Measurements from ENCODE around the gene DLG2.

DLG2 gene

DNA sequence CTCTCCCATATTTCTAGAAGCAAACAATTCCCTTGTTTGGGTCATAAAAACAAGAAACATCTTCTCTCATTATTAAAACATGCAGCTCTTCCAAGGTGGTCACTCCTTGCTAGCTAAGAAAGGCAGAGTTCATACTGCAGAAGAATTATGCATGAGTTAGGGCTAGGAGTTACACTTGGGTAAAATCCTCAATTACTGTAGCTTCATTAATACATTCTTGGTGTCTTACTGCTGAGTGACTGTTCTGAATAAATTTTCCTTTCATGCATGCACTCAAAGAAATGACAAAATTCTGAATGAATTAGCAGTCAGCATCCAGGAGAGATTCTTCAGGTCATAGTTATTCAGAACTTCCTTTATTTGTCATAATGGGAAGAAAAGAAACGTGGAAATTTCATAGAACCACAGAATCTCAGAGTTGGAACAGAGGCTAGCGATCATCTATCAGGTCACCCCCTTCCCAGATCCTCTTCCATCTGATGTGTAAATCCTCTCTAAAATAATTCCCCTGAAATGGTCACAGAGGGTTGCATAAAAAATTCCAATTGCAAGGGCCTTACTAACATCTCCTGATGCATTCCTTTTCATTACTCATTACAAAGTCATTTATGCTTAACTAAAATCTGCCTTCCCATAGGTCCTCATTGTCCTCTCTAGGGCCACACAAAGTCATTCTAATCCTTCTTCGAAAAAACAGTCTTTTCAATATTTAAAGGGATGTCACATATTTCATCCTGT, 771.5 kb downstream of the DLG2 start:
- TF ChIP-seq, protein P1, sequence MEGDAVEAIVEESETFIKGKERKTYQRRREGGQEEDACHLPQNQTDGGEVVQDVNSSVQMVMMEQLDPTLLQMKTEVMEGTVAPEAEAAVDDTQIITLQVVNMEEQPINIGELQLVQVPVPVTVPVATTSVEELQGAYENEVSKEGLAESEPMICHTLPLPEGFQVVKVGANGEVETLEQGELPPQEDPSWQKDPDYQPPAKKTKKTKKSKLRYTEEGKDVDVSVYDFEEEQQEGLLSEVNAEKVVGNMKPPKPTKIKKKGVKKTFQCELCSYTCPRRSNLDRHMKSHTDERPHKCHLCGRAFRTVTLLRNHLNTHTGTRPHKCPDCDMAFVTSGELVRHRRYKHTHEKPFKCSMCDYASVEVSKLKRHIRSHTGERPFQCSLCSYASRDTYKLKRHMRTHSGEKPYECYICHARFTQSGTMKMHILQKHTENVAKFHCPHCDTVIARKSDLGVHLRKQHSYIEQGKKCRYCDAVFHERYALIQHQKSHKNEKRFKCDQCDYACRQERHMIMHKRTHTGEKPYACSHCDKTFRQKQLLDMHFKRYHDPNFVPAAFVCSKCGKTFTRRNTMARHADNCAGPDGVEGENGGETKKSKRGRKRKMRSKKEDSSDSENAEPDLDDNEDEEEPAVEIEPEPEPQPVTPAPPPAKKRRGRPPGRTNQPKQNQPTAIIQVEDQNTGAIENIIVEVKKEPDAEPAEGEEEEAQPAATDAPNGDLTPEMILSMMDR (IDR thresholded peaks at IDR 0.05): no peak

DNA sequence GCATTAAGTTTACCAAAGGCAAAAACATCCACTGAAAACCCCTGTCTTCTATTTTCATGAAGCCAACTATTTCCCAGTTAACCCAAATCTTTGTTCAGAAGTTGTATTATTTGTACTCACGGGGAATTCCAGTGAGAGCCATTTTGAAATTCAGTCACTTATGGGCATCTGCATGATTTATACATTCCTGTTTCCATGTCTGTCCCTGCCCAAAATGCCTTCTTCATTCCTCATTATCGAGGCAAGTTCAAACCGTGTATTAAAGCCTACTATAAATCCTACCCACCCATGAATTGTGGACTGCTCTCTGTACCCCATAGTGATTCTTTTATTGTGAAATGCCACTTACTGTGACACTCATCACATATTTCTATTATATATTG, 772.7 kb downstream of the DLG2 start:
- TF ChIP-seq, protein P1 (IDR thresholded peaks at IDR 0.05): no peak

DNA sequence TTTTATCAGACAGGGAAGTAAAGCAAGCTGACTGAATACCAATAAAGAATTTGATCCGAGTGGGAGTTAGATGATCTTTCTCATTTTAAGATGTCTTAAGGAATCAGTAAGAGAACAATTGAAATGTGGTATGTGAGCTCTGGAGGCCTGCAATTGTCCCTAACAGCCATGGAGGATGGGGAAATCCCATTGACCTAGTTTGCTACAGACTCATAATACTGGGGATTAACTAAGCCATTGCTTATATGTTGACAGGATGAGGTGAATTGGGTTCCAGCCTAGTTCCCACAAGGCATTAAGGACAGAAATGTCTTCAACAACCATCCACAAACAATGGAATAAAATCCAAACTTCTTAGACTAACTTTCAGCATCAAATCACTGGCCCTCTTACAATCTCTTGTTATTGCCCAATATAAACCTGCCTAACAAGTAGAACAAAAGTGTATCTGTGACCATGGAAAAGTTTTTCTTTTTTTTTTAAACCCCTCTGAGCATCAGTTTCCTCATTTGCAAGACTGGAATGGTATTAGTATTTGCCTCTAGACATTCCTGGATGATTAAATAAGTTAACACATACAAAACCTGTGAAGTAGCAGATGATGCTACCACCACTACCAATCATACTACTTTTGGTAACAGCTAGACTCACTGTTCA, 773.2 kb downstream of the DLG2 start:
- TF ChIP-seq, protein P1 (IDR thresholded peaks at IDR 0.05): no peak

DNA sequence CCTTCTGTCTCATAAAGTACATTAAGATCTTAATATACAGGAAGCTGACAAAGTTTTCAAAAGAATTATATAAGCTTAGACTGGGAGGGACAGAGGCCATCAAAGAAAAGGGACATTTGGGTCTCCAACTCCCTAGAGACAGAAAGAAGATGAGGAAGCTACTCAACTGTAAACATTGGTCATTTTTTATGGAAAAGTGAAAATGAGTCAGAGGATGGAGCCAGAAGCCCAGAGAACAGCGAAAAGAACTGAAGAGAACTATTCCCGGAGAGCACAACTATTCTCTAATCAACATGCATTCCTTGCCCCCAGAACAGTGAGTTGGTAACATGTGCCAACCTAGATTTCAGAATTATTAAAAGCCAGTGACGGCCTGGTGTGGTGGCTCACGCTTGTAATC, 779.3 kb downstream of the DLG2 start:
- TF ChIP-seq, protein P1 (IDR thresholded peaks at IDR 0.05): no peak

DNA sequence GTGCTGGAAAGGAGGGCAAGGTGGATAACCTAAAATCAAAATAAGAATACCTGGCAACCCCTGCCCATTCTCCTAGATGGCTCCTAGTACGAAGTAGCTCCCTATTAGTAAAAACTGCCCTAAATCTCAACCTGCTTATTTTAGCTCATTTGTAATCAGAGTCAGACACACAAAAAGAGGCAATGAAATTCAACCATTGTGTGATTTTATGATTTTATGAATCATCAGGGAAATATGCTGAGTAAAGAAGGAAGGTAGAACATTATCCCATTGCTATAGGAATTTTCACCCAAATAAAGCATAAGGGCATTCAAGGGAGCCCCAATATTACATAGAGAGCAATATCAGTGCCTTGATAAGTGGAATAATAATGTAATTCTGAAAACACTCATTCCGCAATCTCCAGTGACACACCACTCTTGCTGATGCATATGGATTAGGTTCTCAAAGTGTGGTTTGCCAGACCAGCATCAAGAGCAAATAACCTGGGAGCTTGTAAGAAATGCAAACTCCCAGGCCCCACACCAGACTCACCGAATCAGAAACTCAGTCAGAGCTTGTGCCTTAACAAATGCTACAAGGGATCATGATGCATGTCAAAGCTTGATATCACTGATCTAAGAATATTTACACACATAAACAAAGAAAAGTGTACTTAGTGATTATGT, 789.6 kb downstream of the DLG2 start:
- TF ChIP-seq, protein P1 (IDR thresholded peaks at IDR 0.05): no peak

DNA sequence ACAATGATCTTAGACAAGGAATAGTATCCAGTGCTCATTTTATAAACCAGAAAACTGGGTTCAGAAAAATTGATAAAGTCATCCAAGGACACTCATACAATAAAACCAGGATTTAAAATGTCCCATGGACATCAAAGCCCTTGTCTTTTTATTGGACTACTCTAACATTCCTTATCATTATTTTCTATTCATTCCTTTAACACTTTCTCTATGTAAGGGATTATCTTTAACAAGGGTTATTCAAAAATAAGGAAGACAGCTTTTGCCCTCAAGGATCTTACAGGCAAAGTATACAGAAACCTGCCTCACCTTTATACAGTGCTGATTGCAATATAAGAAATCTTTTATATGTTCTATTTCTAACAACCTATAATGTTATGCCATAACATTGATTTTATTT, 790.8 kb downstream of the DLG2 start:
- TF ChIP-seq, protein P1 (IDR thresholded peaks at IDR 0.05): no peak

DNA sequence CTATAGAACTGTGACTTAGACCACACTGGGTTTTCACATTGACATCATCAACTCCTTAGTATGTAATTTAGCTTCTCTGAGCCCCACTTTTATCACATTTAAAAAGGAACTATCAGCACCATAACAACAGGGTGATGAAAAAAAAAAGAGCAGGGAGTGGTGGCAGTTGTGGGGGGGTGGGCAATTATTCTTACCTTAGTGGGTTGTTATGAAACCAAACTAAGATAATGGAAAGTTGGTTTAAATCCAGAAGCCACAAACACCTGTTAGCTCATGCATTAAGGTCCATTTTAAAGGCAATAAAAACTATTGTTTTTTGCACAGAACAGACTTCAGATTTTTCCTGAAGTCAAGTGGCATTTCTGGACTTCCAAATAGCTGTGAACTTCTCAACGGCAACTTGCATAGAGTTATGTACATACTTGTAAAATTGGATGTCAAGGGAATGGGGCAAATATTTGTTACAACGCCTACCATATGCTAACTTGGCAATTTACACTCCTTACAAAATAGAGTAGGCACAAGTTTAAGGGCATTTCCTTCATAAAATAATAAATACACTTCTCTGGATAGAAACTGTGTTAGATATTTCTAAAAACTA, 793.6 kb downstream of the DLG2 start:
- TF ChIP-seq, protein P1 (IDR thresholded peaks at IDR 0.05): no peak

Data from LNCAP (cell line).